HG03066 (cell line): ENCODE data around the gene LGR4.

Source experiments
- ATAC-seq: cut with Tn5 transposase; IDR thresholded peaks from one replicate; pipeline ENCODE4 v1.9.1; 2021; ENCODE audit warnings: low read depth; ENCODE audit not compliant: unreplicated experiment

LGR4 gene

DNA sequence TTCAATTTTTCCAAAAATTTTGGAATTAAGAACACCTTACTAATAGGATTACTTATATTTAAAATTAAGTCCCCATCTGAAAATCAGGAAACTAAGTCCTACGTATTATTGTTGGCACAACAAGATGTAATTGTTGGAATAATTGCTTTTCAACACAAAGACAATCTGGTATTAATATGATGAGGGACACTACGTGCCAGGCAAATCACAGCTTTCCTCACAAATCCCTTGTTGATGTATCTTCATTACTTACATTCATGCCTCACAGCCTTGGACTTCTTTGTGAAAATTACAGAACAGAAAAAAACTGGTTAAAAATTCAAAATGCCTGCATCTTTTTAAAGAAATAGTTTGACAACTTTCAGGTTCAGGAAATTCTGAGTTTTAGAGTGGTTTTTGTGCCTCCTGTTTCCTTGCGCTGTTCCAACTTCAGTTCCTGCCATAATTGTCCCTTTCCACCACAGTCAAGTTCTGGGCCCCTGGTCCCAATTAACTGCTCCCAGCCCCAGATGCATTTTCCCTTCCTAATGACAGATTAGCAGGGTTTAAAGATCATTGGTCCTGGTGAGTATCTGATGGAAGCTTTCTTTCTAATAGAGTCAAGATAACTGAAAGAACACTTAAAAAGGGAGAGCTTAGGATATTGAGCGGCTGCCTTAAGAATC, 86.3 kb downstream of the LGR4 start:
- no peak for ATAC-seq

DNA sequence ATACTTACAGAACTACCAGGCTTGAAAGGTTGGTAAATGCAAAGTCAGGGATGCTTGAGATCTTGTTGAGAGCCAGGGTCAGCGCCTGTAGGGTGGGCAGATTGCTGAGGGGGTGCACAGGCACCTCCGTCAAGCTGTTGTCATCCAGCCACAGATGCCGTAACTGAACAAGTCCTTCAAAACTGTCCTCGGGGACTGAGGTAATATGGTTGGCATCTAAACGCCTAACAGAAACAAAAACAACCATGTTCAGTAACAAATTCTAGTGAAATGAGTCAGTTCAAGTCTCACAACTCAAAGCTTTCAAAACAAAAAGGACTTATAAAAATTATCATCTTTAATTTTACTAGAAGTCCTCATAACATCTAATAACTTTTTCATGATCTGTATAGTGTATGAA, 87.3 kb downstream of the LGR4 start:
- no peak for ATAC-seq

DNA sequence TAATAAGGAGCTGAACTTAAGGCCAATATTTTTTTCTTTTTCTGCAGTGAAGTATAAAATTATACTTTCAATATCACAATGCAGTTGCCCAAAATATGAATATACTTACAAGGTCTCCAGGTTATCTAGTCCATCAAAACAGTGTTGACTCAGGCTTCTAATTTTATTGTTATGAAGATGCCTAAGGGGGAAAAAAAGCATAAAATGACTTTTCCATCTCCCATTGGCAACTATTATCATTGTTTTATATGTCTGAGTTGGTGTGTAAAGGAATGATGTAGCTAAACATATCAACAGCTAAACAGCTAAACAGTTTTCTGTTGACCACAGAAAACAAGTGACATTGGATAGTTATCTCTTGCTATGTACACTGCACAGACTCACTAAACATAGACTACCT, 88.4 kb downstream of the LGR4 start:
- ATAC-seq = no peak

GRCh38 chr11:27383645-27384044, 88.9 kb downstream of the LGR4 start:
- no peak for ATAC-seq

DNA sequence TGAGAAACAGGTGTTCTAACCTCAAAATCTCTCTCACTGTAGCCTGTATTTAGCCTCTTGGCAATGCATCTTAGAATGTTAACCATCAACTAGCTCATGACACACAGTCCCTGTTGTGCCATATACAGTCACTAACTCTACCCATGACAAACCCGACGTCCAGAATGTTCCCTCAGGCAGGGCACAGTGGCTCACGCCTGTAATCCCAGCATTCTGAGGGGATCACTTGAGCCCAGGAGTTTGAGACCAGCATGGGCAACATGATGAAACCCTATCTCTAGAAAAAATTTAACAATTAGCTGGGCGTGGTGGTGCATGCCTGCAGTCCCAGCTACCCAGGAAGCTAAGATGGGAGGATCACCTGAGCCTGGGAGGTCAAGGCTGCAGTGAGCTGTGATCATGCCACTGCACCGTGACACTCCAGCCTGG, 91.3 kb downstream of the LGR4 start:
- ATAC-seq = no peak

- ATAC-seq = no peak
These were observed 91.8 kb downstream of the LGR4 start for GRCh38 chr11:27380771-27381170.

- ATAC-seq = no peak
These were observed 93.1 kb downstream of the LGR4 start for GRCh38 chr11:27379449-27379848.

- no peak for ATAC-seq
These were observed 97.2 kb downstream of the LGR4 start for GRCh38 chr11:27375370-27375769.

DNA sequence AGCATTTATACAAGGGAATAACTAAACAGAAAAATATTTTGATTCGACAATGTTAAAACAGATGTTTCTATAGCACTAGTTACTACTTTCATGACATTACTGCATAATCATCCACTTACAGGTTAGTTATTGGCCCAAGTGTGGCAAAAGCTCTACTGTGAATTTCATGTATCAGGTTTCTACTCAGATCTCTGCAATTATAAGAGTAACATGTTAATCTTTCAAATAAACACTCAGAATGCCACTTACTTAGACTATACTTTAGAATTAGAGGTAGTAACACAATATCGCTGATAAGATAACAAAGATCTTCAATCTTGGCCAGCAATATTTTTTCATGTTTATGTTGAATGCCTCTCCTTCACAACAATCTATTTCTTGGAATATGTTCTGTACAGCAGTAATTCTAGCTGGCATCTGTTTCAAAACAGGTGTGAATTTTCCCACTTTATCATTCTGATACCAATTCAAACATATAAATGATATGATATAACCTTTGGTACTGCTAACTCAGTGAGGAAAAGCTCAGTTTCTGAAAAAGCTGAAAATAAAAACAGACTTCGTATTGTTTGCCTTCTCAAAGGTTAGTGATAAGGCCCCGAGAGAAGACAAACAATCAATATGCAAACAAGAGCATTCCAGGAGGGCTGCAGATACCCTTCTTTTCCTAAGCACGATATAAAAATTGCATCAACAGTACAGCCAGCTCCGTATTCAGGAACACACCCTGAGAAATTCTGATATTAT, 98.6 kb downstream of the LGR4 start:
- ATAC-seq = no peak

- ATAC-seq = no peak
These were observed 99.2 kb downstream of the LGR4 start for GRCh38 chr11:27373392-27373791.

- ATAC-seq = no peak
These were observed 100.4 kb downstream of the LGR4 start for GRCh38 chr11:27372164-27372563.

DNA sequence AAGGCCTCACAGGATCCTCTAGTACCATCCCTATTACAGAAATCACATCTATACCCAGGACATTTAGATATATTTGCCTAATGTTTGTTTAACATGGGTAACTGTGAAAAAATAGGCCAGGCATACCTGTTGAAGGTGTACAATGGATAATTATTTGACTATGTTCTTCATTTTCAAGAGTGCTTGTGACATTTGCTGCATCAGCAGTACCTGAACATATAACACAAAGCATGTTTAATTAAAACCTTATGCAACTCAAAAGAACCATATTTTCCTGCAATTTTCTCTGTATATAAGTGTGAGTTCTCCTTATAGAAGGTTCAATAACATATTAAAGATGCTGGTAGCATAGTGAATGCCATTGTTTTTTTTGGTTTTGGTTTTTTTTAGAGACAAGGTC, 101.1 kb downstream of the LGR4 start:
- ATAC-seq = no peak

- ATAC-seq = no peak
These were observed 102.2 kb downstream of the LGR4 start for GRCh38 chr11:27370374-27370773.

DNA sequence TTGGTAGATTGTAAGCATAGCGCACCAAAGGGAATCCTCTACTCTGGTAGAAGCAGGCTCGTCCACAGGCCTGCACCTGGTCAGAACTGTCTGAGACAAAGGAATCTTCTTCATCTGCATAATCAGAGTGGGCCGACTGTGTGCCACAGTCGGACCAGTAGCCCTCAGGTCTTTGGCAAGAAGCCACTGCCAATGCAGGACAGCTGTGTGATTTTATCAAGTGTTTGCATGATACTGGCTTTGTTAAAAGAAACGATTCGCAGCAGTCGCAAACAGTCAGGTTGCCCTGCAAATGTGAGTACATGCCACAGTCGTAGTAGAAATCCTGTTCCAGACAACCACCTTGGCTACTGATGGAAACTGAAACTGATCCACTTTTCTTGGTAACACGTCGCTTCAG, 104.7 kb downstream of the LGR4 start:
- no peak for ATAC-seq

DNA sequence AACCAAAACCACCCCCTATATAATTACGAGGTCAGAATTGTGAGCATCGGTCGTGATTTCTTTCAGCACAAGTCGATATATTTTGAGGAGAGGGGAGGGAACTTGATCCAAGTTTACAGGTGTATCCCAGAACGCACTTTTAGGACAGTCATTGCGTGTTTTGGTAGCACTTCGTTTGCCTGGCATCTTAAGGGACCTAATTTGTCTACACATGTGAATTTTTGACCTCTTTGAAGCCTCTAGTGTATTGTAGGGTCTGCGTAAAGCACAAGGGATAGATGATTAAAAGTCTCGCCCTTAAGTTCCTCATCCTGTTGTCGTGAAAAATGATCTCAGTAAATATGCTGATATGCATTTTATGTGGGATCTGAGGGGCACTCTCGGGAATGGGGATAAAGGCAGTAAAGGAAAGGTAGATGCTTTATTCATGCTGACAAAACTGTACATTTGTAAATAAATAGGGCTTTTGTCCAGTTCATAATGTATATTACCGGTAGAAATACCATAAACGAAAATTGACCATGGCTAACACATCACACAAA, 108.9 kb downstream of the LGR4 start:
- ATAC-seq = peak; percentile 3

- ATAC-seq = peak; percentile 99
These were observed 109.6 kb downstream of the LGR4 start, which contains the start of gene CCDC34 for GRCh38 chr11:27362749-27363575. Gene CCDC34 (minus strand): TSS chr11:27363215. CDS start chr11:27363194, 21 bp downstream.

- ATAC-seq = no peak
These were observed 110.8 kb downstream of the LGR4 start for GRCh38 chr11:27361649-27362431.

GRCh38 chr11:27358296-27358695, 114.3 kb downstream of the LGR4 start:
- no peak for ATAC-seq

DNA sequence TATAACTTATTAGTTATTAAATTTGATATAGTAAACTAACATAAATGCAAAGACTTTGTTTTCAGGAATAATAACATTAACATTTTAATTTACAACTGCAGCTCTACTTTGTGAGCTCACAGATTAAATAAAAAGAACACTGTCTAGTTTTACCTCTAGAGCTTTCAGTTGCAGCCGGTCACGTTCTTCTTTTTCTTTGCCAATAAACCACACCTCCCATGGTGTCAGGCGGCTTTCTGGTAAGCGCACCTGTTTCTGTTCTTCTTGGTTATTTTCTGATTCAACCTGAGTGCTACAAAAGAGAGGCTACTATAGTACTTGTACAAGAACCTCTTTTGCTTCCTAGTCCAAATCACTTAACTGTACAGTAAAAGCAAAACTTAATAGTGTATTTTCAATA, 115.3 kb downstream of the LGR4 start:
- no peak for ATAC-seq

DNA sequence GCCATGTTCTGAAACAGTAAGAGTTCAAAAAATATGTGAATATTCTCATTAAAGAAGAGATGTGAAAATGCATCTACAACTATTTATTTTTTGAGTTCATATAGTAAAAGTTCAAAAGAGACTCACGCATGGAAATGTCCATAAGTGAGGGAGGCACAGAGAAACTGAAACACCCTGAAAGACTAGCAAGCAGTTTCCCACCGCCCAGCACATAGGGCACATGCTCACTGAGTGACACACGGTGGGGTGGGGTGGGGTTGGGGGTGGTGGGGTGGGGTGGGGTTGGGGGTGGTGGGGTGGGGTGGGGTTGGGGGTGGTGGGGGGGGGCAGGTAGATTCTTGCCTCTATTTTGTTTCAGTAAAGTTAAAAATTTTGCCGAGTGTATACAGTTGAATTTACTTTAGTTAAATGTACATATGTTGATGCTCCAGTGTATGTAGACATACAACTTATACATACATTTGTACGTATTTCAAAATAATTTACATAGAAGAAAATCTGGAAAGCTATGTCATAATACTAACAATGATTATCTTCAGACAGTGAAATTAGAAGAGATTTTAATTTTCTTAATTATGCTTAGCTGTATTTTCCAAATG, 115.9 kb downstream of the LGR4 start:
- no peak for ATAC-seq
